Kidney epithelial cell (primary cell): Measurements from ENCODE around the gene RGS10. TPM values are rescaled to one million over a fixed set of nuclear protein-coding genes. Genes with fewer than 3 reads are reported as not detected.

Source experiments
- DNase-seq: peaks from one replicate; pipeline ENCODE4 v3.0.0-alpha.2; 2010; ENCODE audit warnings: low read depth
- H3K27me3 ChIP-seq: 2 replicates; pipeline ENCODE4 v1.6.0; 2011; ENCODE audit warnings: low read length; ENCODE audit not compliant: control insufficient read depth, insufficient read depth
- H3K36me3 ChIP-seq: 2 replicates; pipeline ENCODE4 v1.5.1; 2011; ENCODE audit warnings: low read length; ENCODE audit not compliant: control insufficient read depth, insufficient read depth
- H3K4me3 ChIP-seq: 2 replicates; pipeline ENCODE4 v1.5.1; 2011; ENCODE audit warnings: low read depth, mild to moderate bottlenecking, control low read depth, low read length
- CTCF ChIP-seq: IDR thresholded peaks from 2 replicates; pipeline ENCODE4 v1.5.1; 2011; ENCODE audit warnings: mild to moderate bottlenecking, moderate library complexity, low read length, control low read depth, inconsistent platforms; ENCODE audit not compliant: insufficient read depth, poor library complexity, severe bottlenecking
- total RNA-seq: library from RNA; depleted of rRNA; stranded (reverse); fragments of >200 nt; gene quantifications from 2 replicates; pipeline ENCODE4 v1.2.3, GENCODE V29; 2015

RGS10 gene
- total RNA-seq, 1 donor from 2014 or later = 43.7 TPM

- no peak for TF ChIP-seq CTCF
- Histone ChIP-seq H3K36me3 (no peaks in the 10 kb centered on the region), H3K4me3 (no peak overlapping the region), H3K27me3 (peaks cover 5% of the 10 kb centered on the region)
- DNase-seq = no peak
These were observed 58.7 kb downstream of the RGS10 start for GRCh38 chr10:119483839-119484238.

GRCh38 chr10:119483001-119483400, 59.5 kb downstream of the RGS10 start:
- no peak for TF ChIP-seq CTCF
- no peak for DNase-seq
- Histone ChIP-seq H3K36me3 (no peaks in the 10 kb centered on the region), H3K4me3 (no peak overlapping the region), H3K27me3 (peaks cover 7% of the 10 kb centered on the region)

- DNase-seq = no peak
- no peak for TF ChIP-seq CTCF
- H3K27me3 ChIP-seq = peaks cover 11% of the 10 kb centered on the region
- H3K36me3 ChIP-seq = no peaks in the 10 kb centered on the region
- no peak overlapping the region for H3K4me3 ChIP-seq
These were observed 60.6 kb downstream of the RGS10 start for GRCh38 chr10:119481781-119482426.

GRCh38 chr10:119480667-119481066, 61.9 kb downstream of the RGS10 start:
- TF ChIP-seq CTCF = no peak
- H3K27me3 ChIP-seq = peaks cover 13% of the 10 kb centered on the region
- no peak for DNase-seq
- H3K36me3 ChIP-seq = no peaks in the 10 kb centered on the region
- H3K4me3 ChIP-seq = no peak overlapping the region

- Histone ChIP-seq H3K27me3 (peaks cover 16% of the 10 kb centered on the region), H3K4me3 (no peak overlapping the region), H3K36me3 (no peaks in the 10 kb centered on the region)
- no peak for DNase-seq
- no peak for TF ChIP-seq CTCF
These were observed 63.0 kb downstream of the RGS10 start for GRCh38 chr10:119479532-119479931.

GRCh38 chr10:119478811-119479341, 63.6 kb downstream of the RGS10 start:
- Histone ChIP-seq H3K27me3 (peaks cover 18% of the 10 kb centered on the region), H3K4me3 (no peak overlapping the region), H3K36me3 (no peaks in the 10 kb centered on the region)
- no peak for TF ChIP-seq CTCF
- no peak for DNase-seq
